ENCODE results near the gene SH3RF3. TPM values are rescaled to one million over a fixed set of nuclear protein-coding genes. Genes with fewer than 3 reads are reported as not detected.
A peak's percentile ranks its signal among the peaks of the same experiment; 100 is the strongest.

SH3RF3 gene
- total RNA-seq, 6 donors from 2014 or later = 4.1 to 21.0 (median 8.0) TPM

DNA sequence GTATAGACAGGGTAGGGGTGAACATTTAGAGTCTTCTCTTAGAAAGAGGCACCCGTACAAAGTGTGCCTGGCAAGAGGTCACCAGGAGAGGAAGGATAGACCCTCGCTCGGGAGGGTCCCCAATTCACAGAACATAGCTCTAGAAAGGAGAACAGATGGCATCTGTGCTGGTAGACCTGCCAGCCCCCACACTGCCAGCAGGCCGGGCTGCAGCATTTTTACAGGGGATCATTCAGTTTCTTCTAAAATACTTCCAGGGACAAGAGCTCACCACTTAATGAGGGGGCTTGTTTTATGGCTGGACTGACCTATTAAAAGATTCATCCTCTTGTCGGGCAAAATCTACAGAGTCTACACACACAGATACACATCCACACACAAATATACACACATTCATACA, 334.9 kb downstream of the SH3RF3 start:
- no peak overlapping the region for H3K27ac ChIP-seq
- WGBS, 2 donors = 93% methylated on average over 5 of the region's 5 CpGs
- DNase-seq = no peak
- no peak overlapping the region for H3K4me3 ChIP-seq
- ATAC-seq (ENCODE audit: low FRiP score in 2 of 2) = no peak
- no peaks in the 10 kb centered on the region for H3K27me3 ChIP-seq
- no peaks in the 10 kb centered on the region for H3K4me1 ChIP-seq
- no peaks in the 10 kb centered on the region for H3K9me3 ChIP-seq
- TF ChIP-seq, protein P1, sequence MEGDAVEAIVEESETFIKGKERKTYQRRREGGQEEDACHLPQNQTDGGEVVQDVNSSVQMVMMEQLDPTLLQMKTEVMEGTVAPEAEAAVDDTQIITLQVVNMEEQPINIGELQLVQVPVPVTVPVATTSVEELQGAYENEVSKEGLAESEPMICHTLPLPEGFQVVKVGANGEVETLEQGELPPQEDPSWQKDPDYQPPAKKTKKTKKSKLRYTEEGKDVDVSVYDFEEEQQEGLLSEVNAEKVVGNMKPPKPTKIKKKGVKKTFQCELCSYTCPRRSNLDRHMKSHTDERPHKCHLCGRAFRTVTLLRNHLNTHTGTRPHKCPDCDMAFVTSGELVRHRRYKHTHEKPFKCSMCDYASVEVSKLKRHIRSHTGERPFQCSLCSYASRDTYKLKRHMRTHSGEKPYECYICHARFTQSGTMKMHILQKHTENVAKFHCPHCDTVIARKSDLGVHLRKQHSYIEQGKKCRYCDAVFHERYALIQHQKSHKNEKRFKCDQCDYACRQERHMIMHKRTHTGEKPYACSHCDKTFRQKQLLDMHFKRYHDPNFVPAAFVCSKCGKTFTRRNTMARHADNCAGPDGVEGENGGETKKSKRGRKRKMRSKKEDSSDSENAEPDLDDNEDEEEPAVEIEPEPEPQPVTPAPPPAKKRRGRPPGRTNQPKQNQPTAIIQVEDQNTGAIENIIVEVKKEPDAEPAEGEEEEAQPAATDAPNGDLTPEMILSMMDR (IDR thresholded peaks at IDR 0.05) = no peak
- no peak for TF ChIP-seq POLR2A (IDR thresholded peaks at IDR 0.05)
- TF ChIP-seq EP300 (IDR thresholded peaks at IDR 0.05) = no peak
- no peak for TF ChIP-seq POLR2AphosphoS5 (IDR thresholded peaks at IDR 0.05)
- H3K36me3 ChIP-seq = no peaks in the 10 kb centered on the region

DNA sequence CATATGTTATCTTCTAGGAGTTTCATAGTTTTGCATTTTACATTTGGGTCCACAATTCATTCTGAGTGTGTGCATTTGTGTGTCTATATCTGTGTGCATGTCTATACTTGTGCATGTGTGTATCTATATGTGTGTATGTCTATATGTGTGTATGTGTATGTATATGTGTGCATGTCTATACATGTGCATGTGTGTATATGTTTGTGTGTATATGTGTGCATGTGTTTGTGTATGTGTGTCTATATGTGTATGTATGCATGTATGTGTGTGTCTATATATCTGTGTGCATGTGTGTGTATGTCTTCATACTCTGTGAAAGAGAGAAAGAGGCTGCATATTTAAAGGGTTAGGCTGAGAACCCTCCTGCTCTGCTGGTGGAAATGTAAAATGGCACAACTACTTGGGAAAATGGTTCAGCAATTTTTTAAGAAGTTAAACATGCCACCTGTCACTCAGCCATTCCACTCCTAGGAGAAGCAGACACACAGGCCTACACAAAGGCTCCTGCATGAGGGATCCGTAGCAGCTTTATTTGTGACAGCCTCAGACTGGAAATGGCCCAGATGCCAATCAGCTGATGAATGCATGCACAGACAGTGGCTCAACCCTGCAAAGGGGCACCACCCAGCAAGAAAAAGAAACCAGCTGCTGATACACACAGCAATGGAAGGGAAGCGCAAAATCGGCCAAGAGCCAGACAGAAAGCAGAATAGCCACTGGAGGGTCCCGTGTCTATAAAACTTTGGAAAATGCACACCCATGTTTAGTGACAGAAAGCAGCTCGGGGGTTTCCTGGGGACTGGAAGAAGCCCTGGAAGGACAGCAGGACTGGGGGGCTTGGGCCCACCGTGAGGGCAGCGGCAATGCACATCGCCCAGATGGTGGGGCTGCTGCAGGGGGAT, 337.9 kb downstream of the SH3RF3 start:
- TF ChIP-seq EP300 (IDR thresholded peaks at IDR 0.05) (no peak), POLR2A (IDR thresholded peaks at IDR 0.05) (no peak), POLR2AphosphoS5 (IDR thresholded peaks at IDR 0.05) (no peak)
- TF ChIP-seq, protein P1 (IDR thresholded peaks at IDR 0.05) = no peak
- no peaks in the 10 kb centered on the region for H3K27me3 ChIP-seq
- H3K4me1 ChIP-seq = no peaks in the 10 kb centered on the region
- 78 to 83% methylated on average over 8 of the region's 8 CpGs for WGBS, 2 donors
- DNase-seq (no peak), ATAC-seq (ENCODE audit: low FRiP score in 2 of 2) (no peak)
- H3K36me3 ChIP-seq = no peaks in the 10 kb centered on the region
- H3K27ac ChIP-seq = no peak overlapping the region
- no peak overlapping the region for H3K4me3 ChIP-seq
- H3K9me3 ChIP-seq = no peaks in the 10 kb centered on the region

DNA sequence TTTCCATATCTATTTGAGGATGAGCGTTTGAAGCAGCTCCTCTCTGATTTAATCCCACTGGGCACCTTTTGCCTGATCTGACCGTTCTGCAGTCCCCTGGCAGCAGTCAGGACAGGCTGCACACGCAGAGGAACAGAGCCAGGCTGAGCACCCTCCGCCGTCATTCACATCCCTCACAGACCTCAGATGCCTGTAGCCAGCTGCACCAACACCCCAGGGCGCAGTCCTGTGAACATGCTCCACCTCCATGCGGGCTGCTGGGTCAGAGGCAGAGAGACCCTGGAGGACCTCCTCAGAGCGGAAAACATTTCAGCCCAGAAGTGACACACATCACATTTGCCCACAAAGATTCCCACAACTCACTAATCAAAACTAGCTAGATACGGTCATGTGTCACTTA, 338.7 kb downstream of the SH3RF3 start:
- H3K4me3 ChIP-seq = no peak overlapping the region
- H3K9me3 ChIP-seq = no peaks in the 10 kb centered on the region
- no peak for TF ChIP-seq POLR2A (IDR thresholded peaks at IDR 0.05)
- TF ChIP-seq EP300 (IDR thresholded peaks at IDR 0.05) = no peak
- H3K27me3 ChIP-seq = no peaks in the 10 kb centered on the region
- peaks cover 0 to 4% (median 0%) of the 10 kb centered on the region in 4 donors for H3K4me1 ChIP-seq
- no peak overlapping the region for H3K27ac ChIP-seq
- DNase-seq = no peak
- ATAC-seq (ENCODE audit: low FRiP score in 2 of 2) = peak in 1 of 2 donors; percentile 12
- WGBS, 2 donors = 92 to 95% methylated on average over 7 to 9 of the region's 9 CpGs
- no peaks in the 10 kb centered on the region for H3K36me3 ChIP-seq

DNA sequence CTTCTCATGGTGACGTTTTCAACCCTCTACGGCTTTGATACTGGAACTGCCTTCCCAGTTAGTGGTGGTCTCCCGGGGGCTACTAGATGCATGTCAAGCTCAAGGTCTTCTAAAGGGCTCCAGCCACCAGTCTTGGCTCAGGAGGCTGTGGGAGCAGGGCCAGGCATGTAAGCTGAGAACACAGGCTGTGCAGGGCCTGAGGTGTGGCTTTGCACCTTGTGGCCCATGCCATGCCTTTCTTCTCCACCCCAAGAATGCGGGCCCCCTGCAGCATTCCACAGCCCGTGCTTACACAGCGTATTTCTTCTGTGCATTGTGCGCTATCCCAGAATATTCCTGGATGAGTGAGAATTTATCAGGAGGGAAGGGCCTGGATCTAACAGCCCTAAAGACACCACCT, 339.9 kb downstream of the SH3RF3 start:
- WGBS, 2 donors = 86 to 95% methylated on average over 7 of the region's 7 CpGs
- Histone ChIP-seq H3K27ac (no peak overlapping the region), H3K36me3 (no peaks in the 10 kb centered on the region), H3K9me3 (no peaks in the 10 kb centered on the region), H3K4me3 (no peak overlapping the region), H3K4me1 (peaks cover 0 to 4% (median 0%) of the 10 kb centered on the region in 4 donors), H3K27me3 (no peaks in the 10 kb centered on the region)
- DNase-seq (no peak), ATAC-seq (ENCODE audit: low FRiP score in 2 of 2) (no peak)
- TF ChIP-seq, protein P1 (IDR thresholded peaks at IDR 0.05) = no peak
- TF ChIP-seq POLR2AphosphoS5 (IDR thresholded peaks at IDR 0.05) (no peak), EP300 (IDR thresholded peaks at IDR 0.05) (no peak), POLR2A (IDR thresholded peaks at IDR 0.05) (no peak)

DNA sequence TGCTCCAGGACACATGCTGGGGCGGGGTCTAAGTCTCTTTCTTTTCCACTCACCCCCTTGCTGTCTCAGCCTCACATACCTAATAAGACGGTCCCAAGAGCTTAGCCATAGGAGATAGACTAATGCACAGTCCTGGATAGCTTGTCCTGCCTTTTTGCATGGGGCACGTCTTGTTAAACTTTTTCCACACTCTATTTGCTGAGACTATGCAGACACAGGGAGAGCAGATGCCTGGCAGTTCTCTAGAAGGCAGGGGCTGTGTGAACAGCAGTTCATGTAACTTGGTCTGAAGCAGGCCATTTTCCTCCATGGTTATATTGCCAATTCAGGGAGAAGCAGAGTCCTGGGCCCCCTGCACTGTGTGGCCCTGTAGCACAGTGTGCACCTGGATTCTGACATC, 342.7 kb downstream of the SH3RF3 start:
- WGBS, 2 donors = 96 to 100% methylated on average over 3 of the region's 3 CpGs
- DNase-seq = no peak

More for the DNA sequence above, 342.7 kb downstream of the SH3RF3 start:
- peaks cover 0 to 11% (median 4%) of the 10 kb centered on the region in 4 donors for H3K4me1 ChIP-seq
- H3K4me3 ChIP-seq = no peak overlapping the region
- ATAC-seq (ENCODE audit: low FRiP score in 2 of 2) = no peak
- H3K27me3 ChIP-seq = no peaks in the 10 kb centered on the region
- no peak for TF ChIP-seq POLR2A (IDR thresholded peaks at IDR 0.05)
- TF ChIP-seq, protein P1 (IDR thresholded peaks at IDR 0.05) = no peak
- TF ChIP-seq EP300 (IDR thresholded peaks at IDR 0.05) = no peak
- no peak for TF ChIP-seq POLR2AphosphoS5 (IDR thresholded peaks at IDR 0.05)
- no peak overlapping the region for H3K27ac ChIP-seq
- H3K36me3 ChIP-seq = no peaks in the 10 kb centered on the region
- no peaks in the 10 kb centered on the region for H3K9me3 ChIP-seq

Measured in upper lobe of left lung (tissue), 6 donors.